ENCODE measurements around the gene PKP3.
"Not testable (repeated sequence)": the region's sequence is repeated elsewhere in the genome, so short reads cannot be mapped to it uniquely, and the experiment has no call there.

Gene PKP3

GRCh38 chr11:394034-394857 lies at the start of gene PKP3:
Gene PKP3 (plus strand): TSS chr11:394209. CDS start chr11:394293, 84 bp downstream.
- DNase-seq: no peak

- no peak for DNase-seq
These were observed 49.0 kb upstream of the PKP3 start for GRCh38 chr11:344836-345578.

- no peak for DNase-seq
These were observed 47.5 kb upstream of the PKP3 start for GRCh38 chr11:346529-346928.

- not testable (repeated sequence) for DNase-seq
These were observed 44.6 kb upstream of the PKP3 start for GRCh38 chr11:349270-349954.

- DNase-seq: not testable (repeated sequence)
These were observed 43.8 kb upstream of the PKP3 start for GRCh38 chr11:350033-350722.

- DNase-seq: peak; percentile 44
These were observed 43.2 kb upstream of the PKP3 start for GRCh38 chr11:350723-351255.

- peak; percentile 30 for DNase-seq
These were observed 42.6 kb upstream of the PKP3 start for GRCh38 chr11:351411-351810.

GRCh38 chr11:352456-353031 lies 41.5 kb upstream of the PKP3 start:
- DNase-seq: peak; percentile 43

- DNase-seq: peak; percentile 90
These were observed 40.7 kb upstream of the PKP3 start for GRCh38 chr11:353179-353873.

- DNase-seq: peak; percentile 98
These were observed 38.2 kb upstream of the PKP3 start for GRCh38 chr11:355581-356458.

GRCh38 chr11:356610-357009 lies 37.4 kb upstream of the PKP3 start:
- no peak for DNase-seq

- DNase-seq: no peak
These were observed 36.4 kb upstream of the PKP3 start for GRCh38 chr11:357582-357981.

- peak; percentile 53 for DNase-seq
These were observed 35.7 kb upstream of the PKP3 start for GRCh38 chr11:358129-358800.

GRCh38 chr11:359181-359714 lies 34.8 kb upstream of the PKP3 start:
- DNase-seq: peak; percentile 18

- DNase-seq: peak; percentile 49
These were observed 33.4 kb upstream of the PKP3 start for GRCh38 chr11:360326-361280.

- peak; percentile 32 for DNase-seq
These were observed 31.2 kb upstream of the PKP3 start for GRCh38 chr11:362642-363442.

GRCh38 chr11:363443-363805 lies 30.6 kb upstream of the PKP3 start:
- peak; percentile 39 for DNase-seq

All from right forelimb (tissue), 1 donor.